NT2/D1 (cell line): ENCODE results near the gene CITED4.

Experiments used
- SUZ12 ChIP-seq: IDR thresholded peaks from 2 replicates; pipeline ENCODE4 v1.6.1; 2011; ENCODE audit not compliant: insufficient read length, insufficient read depth; ENCODE audit errors: extremely low read depth
- YY1 ChIP-seq: IDR thresholded peaks from 2 replicates; pipeline ENCODE4 v1.6.1; 2011; ENCODE audit not compliant: insufficient read length, insufficient read depth
- ZNF274 ChIP-seq: IDR thresholded peaks from 2 replicates; pipeline ENCODE4 v1.6.1; 2011; ENCODE audit warnings: mild to moderate bottlenecking, low read depth, low read length

- no peak for TF ChIP-seq ZNF274
- TF ChIP-seq YY1: no peak
- TF ChIP-seq SUZ12: no peak
These were observed 8.1 kb upstream of the CITED4 start for GRCh38 chr1:40870135-40870728.
